NCI-H1694 (cell line): Measurements from ENCODE around the gene KRTAP5-5.
"Not testable (repeated sequence)": the region's sequence is repeated elsewhere in the genome, so short reads cannot be mapped to it uniquely, and the experiment has no call there.

Experiments used
- DNase-seq: peaks from one replicate; lab custom pipeline; 2025; lab: John Stamatoyannopoulos, UW

The KRTAP5-5 gene

DNA sequence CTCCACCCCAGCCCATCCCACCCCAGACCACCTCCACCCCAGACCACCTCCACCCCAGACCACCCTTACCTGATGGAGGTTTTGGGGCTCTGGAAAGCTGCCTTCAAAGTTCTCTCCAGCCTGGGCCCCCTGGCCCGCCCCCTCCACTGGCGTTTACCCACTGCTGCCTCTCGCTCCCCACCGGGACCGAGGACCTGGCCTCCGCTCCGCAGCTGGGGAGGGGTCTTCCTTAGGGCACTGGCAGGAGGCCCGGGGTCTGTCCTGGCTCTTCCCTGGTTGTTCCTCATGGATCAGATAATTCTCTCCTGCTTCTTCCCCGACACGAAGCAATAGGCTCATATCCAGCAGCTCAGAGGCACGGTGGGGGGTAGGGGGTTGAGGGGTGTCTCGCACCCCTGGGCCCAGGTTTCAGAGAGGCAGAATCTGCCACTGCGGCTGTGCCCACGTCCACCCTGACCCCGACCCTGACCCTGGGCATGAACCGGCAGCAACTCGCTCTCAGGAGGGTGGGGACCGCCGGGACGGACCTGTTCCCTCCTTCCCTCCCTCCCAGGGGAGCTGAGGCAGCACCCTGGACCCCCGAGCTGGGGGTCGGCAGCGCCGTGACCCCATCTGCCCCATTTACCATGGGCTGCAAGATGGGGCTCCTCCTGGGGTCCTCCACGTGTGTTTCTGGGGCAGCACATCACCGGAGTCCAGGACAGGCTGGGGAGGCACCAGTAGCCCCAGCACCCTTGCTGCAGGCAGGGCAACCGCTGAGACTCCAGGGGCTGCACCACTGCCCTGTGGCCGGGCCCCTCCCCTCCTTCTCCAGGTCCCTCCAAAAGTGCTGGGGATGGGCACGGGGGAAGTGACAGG, 12.9 kb downstream of the KRTAP5-5 start:
- DNase-seq: no peak

DNA sequence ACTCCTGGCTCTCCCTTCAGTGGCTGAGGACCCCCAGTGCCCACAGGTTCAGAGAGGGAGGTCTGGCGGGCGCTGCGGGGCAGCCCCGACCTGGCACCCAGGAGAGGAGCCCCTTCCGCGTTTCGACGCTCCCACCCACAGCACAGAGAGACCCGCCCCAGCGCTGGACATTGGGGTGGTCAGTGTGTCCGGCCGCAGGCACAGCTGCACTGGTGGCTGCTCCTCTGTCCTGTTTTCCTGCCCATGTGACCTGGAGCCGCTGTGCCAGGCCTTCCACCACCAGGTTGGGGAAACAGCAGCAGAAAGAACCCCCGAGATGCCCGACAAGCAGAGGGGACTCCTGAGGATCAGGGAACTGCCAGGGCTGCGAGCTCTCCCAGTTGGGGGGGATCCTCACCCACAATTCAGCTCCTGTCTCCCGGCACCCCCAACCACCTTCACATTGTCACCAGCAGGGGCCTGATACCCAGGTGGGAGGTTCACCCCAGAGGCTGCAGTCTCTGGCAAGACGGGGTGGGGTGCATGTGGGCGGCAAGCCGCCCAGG, 13.6 kb downstream of the KRTAP5-5 start:
- no peak for DNase-seq

DNA sequence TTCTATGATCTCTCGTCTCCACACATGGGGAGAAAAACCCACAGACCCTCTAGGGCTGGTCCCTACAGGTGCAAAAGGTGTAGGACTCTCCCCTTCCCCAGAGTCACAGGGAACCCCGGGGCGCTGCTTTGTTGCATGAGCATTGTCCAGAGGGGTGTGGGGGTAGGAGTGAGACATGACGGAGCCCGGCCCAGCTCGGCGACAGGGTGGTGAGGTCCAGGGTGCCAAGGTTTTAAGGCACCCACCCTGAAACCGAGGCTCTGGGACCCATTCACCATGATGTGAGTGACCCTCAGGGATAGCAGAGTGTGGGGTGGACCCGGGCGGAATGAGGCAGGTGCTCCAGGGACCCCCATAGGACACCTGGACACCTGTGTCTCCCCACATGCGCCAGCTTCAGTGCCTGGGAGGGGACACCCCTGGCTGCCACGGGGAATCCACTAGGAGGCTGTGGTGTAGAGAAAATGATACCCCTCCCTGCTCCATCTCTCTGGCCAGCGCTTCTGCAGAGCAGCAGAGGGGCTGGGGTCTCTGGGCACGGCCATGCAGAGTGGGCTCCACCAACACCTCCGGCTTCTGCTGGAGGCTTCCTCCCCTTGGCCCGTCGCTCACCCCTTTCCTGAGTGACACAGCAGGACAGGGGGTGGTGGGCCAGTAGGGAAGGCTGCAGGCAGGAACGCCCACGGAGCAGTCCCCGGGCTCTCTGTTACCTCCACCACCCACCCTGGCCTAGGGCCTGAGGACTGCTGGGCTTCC, 15.2 kb downstream of the KRTAP5-5 start:
- DNase-seq: no peak

DNA sequence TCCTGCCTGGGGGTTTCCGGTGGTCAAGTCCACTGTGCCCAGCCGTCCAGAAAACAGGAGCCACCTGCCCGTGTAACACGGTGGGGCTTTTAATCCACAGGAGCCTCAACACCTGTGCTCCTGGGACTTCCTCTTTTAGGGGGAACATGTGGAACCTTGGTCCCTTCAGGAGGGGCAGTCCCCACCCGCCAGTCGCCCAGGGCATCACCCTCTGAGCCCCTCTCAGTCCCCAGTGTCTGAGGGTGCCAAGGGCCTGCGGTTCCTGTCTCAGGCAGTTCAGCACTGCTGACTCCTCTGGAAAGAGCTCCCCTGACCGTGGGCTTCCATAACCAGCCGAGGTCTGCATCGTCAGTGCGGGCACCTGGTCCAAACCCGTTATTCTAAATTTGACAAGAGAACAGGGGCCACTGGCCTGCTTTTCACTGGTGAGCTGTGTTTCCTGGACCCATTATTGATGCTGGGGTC, 15.8 kb downstream of the KRTAP5-5 start:
- no peak for DNase-seq

DNA sequence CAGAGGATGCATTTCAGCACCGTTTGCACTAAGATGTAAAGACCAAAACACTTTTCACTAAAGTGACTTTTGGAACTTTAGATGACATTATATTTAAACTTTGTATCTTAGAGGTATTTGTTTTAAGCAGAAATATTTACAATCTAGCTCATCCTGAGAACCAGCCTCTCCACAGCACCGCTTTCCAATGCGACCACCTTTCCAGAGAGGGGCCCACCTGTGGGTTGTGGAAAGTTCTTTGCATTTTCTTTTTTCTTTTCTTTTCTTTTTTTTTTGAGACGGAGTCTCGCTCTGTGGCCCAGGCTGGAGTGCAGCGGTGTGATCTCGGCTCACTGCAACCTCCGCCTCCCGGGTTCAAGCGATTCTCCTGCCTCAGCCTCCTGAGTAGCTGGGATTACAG, 17.0 kb downstream of the KRTAP5-5 start:
- not testable (repeated sequence) for DNase-seq

DNA sequence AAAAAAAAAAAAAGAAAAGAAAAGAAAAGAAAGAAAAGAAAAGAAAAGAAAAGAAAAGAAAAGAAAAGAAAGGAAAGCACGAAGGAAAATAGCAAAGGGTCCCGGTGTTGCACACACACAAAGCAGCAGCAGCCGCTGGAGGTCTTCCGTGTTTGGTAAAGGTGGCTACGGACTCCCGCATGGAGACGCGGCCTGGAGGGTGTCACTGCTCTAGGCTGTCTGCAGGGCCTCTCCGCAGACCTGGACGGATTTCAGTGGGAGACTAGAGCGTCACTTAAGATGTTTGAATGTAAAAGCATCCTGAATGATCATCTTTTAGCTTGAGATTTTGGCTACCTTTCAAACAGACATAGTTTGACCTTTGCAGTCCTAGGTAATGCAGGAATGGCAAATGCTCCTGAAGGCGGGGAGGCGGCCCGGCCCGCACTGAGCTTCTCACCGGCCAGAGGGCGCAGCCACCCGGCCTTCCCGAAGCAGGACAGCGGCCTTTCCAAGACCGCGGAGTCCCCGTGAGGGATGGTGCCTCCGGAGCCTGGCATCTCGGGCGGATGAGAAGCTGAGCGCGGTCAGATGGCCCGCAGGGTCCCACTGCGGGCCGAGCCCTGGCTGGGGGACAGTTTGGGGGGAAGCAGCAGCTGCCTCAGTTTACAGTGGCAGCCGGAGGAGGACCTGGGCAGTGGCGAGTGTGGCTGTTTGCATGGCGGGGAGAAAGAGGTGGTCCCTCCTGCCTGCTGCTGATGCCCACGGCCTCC, 18.5 kb downstream of the KRTAP5-5 start:
- DNase-seq: no peak

DNA sequence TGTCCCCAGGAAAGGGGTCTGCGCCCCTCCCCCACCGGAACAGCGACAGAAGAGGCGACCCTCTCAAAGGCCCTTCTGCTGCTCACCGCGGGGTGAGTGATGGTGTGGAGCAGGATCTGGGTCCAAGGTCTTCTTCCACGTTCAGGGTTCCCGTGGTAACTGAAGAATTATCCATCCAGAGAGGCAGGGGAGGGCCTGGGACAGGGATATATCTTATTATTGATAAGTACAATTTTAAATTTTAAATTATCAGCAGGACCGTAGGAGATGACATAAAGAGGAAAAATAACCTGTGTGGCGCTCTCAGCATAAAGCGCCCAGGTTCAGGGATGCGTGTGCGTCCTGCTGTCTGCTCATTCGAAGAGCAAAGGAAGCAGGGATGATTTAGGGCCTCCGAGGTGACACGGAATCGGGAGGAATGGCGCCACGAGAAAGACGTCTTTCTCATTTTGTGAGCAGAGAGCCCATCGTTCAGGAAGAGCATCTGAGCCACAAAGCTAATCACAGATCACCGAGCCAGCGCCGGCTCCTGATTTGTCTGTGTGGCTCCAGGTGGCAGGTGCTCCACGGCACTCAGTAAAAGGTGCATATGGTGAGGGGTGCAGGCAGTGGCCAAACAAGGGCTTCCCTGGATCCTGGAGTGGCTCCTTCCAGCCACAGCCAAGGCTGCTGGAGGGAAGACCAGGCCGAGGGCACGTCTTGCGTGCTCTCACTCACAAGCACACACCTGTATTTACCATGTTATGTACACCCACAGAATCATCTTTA, 19.3 kb downstream of the KRTAP5-5 start:
- no peak for DNase-seq

DNA sequence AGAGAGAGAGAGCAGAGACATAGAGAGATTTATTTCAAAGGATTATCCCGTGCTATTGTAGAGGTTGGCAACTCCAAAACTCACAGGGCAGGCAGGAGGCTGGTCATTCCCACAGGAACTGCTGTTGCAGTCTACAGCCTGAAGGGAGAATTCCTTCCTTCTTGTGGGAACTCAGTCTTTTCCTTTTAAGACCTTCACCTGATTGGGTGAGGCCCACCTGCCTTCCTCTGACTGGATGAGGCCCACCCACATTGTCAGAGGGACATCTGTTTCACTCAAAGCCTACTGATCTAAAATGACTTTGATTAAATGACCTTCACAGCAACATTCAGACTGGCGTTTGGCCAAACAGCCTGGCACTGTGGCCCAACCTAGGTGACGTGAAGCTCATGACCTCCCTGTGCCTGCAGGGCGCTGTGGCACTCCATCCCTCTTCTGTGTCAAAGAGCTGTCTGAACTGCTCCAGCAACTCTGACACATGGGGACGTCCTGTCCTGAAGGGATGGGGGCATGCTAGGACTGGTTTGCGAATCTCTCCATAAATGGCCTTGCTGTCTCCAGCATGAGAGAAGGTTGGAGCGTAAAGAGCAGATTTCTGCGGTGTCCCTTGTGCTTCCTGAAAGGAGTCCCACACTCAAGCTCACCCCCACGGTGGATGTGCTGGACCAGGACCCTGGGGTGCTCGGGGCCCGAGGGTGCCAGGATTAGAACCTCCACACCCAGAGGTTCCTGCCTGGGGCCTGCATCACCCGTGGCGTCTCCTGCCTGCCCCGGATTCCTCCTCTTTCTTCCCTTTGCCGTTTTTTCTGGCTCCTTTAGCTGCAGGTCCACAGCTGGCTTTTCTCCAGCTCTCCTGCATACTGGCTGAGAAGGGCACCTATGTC, 20.7 kb downstream of the KRTAP5-5 start:
- DNase-seq: no peak

DNA sequence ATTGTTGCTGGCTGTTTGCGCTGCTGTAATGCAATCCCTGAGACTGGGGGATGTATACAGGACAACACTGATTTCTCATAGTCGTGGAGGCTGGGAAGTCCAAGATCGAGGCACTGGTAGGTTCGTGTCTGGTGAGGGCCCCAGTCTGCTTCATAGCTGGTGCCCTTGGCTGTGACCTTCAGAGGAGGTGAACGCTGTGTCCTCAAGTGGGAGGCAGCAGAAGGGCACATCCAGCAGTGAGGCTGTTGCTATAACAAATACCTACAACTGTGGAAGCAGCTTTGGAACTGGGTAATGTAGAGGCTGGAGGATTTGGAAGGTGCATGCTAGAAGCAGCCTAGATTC, 21.3 kb downstream of the KRTAP5-5 start:
- no peak for DNase-seq

DNA sequence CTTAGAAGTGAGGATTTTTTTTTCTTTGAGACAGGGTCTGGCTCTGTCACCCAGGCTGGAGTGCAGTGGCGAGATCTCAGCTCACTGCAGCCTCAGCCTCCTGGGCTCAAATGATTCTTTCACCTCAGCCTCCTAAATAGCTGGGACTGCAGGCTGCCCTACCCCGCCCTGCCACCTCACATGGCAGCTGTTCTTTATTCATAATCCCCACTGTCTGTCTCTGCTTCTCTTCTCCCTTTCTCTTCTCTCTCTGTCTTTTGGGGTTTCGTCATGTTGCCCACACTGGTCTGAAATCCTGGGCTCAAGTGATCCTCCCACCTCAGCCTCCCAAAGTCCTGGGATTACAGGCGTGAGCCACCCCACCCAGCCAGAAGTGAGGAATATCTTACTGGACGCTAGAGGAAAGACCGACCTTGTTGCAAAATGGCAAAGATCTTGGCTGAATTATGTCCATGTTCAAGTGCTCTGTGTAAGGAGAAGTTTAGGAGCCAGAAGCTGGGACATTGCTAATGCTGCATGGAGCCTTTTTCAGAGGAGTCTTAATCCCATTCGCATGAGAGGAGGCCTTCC, 21.9 kb downstream of the KRTAP5-5 start:
- DNase-seq: no peak

DNA sequence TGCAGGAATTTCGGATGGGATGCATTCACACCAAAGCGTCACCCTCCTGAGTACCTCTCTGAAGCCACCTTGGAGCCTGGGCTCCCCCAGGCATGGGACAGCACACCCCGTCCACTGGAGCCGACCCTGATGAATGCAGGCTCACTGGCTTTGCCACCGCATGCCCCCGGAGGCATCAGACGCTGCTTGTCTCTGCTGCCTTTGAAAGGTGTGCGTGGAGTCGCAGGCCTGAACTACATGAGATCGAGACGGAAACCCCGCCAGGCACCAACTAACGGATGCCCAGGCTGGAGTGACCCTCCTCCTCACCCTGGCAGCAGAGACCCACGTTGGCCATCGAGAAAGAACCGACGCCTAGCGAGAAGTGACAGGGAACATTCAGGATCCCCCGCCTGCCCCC, 22.5 kb downstream of the KRTAP5-5 start:
- no peak for DNase-seq

DNA sequence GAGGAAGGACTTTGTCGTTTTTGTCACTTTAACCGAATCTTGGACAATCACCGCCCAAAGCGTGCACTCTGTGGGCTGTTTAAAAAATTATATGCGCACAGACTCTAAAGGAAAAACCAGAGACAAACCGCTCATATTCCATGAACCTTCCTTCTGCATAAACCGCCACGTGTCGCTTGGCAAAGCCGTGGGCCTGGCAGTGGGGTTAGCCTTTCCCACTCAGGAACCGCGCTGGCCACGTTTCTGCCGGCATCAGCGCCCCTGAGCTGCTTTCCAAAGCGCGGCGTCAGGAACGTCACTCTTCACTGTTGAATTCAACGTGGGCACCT, 22.8 kb downstream of the KRTAP5-5 start:
- DNase-seq: no peak

DNA sequence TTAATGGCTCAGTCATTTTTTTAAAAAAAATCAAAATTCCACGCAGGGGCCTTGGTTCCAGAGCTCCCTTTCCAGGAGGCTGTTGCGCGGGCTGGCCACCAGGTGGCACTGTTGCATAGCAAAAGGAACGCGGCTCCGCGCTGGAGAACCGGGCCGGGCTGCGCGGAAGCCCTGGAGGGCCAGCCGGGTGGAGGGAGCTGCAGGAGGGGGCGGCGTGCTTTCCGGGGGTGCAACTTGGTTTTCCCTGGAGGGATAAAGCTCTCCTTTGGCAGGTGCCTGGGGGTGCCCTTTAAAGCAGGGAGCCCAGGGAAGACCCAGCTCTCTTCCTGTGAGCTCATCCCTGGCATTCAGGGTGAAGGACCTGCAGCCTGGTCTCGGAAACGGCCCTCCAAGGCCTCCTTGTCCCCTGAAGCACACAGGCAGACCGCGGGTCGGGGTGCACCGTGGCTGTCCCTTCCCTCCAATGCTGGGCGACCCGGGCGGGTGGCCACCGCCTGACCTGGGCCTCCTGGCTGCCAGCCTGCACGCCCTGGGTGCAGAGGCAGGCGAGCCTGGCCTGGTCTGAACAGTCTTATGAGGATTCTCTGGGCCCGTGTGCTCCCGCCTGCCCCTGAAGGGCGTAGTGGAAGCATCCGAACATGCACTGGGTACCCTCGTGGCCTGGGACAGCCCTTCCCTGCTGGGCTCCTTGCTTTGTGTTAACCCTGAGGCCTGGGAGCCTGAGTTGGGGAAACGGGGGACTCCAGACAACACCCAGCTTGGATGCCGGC, 23.4 kb downstream of the KRTAP5-5 start:
- peak; percentile 15 for DNase-seq

DNA sequence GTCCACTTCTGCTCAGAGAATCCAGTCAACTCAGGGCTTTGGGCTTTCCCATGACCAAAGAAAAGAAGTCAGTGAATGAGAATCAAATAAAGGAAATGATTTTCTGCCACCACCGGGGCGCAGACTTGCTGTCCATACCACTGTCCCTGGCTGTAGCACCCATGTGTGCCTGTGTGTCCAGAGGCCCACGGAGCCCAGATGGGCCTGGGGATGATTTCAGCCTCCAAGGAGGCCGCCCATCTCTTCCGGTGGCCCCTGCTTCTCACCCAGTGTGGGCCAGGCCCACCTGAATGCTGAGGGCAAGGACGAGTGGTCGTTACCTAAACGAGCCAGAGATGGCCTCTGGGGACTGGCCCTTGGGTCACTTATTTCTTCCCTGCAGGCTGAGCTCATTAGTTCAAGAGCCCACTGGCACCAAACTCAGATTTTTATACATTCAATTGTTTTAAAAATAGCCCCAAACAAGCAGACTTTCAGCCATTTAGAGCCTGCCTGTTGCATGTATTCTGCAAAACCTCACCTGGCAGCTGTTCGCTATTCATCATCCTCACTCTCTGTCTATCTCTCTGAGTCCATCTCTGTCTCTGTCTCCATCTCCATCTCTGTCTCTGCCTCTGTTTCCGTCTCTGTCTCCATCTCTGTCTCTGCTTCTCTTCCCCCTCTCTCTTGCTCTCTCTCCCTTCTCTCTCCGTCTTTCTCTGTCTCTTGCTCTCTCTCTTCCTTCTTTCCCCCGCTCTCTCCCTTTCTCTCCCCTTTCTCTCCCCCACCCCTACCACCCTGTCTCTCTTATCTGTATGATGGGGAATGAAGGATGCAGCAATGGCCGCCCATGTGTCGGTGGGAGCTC, 24.2 kb downstream of the KRTAP5-5 start:
- no peak for DNase-seq

DNA sequence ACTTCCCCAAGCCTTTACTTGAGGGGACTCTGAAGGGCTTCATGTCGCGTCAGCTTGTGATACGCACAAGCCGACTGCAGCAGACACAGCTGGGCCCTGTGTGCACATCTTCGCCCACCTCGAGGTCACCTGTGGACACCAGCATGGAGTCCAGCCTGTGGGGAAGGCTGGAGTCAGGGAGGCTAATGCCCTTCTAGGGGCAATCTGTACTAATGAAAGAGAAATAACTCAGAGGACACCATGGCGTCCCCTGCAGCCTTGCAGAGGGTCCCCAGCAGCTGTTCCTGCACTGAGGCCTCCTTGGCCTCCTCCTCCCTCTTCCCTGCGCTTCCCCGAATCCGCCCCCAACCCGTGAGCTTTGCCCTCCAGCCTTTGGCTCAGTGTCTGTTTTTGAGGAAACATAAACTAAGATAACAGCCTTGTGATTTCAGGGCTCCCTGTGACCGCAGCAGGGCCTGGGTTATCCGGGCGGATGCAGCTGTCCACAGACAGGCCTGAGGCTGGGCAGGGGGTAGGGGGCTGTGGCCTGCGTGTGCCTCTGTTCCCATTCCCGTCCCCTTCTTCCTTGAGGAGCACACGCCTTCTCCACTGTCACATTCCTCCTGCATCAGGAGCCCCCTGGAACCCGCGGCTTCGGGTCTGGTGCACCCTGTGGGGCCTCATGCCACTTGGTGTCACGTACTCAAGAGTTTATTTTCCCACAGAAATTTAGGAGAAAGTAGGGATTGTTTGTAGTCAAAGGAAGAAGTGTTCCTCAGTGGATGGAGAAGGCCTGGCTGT, 25.0 kb downstream of the KRTAP5-5 start:
- DNase-seq: no peak

DNA sequence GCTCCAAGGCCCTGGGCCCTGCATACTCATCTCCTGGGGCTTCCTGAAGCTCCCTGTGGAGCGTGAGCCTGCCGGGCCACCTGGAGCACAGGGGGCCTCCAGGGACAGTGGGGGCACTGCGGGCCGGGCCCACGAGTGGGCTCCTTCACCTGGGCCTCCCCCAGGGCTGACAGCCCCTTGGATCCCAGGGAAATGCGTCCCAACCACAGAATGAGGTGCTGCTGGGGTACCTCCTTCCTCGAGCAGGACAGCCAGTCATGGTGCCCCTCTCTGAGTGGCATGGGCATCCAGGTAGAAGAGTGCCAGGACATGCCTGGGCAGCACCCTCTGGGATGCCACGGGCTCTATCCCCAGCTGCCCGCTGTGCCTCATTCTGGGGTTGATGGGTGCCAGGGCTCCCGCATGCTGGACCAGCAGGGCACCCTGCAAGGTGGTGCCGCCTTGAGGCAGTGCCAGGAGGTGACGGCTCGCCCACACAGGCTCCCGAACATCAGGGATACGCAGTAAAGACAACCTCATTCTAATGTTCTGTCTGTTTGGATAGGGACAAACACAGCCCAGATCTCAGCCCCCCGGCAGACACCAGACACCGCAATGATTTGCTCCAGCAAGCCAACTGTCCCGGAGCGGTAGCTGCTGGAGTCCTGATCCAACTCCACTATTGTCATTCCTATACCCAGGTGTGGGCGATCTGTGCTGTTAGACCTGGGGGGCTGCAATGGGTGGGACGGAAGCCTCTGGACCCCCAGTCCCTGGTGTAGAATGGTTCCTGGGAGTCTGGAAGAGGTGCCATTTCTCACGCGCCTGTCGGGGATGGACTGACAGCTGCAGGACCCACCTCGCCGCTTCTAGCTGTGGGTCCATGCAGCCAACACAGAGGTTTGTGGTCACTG, 25.8 kb downstream of the KRTAP5-5 start:
- no peak for DNase-seq

DNA sequence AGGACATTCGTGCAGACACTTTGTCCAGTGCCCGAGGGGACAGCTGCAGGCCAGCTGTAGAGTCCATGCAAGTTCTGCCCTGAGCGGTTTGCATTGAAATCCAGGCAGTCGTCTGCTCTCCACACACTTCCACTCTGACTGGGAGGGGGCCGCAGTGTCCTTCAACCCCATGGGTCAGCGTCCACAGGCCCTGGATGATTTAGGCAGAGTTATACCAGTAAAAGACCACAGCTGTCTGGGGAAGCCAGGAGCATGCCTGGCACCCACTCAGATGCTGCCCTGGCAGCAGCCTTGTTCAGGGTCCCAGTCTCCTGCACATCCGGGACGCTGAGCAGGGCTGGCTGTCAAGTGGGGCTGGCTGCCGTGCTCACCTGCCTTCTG, 26.5 kb downstream of the KRTAP5-5 start:
- DNase-seq: no peak
